NCI-H2196 treated with DMSO at 0.1 percent for 48 hours (cell line): ENCODE measurements around the gene KIF1B.
"Not testable (repeated sequence)": the region's sequence is repeated elsewhere in the genome, so short reads cannot be mapped to it uniquely, and the experiment has no call there.

Experiments
- DNase-seq: peaks from one replicate; lab custom pipeline; 2025; ENCODE audit not compliant: unreplicated experiment; lab: John Stamatoyannopoulos, UW

The KIF1B gene

GRCh38 chr1:10193288-10193687 is 17.1 kb upstream of the KIF1B start:
- DNase-seq = no peak

DNA sequence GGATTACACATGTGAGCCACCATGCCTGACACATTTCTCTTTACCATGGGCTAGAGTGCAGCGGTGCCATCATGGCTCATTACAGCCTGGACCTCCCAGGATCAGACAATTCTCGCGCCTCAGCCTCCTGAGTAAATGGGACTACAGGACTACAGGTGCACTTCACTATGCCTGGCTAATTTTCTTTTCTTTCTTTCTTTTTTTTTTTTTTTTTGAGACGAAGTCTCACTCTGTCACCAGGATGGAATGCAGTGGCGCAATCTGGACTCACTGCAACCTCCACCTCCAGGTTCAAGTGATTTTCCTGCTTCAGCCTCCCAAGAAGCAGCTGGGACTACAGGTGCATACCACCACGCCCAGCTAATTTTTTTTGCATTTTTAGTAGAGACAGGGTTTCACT is 14.8 kb upstream of the KIF1B start:
- no peak for DNase-seq

DNA sequence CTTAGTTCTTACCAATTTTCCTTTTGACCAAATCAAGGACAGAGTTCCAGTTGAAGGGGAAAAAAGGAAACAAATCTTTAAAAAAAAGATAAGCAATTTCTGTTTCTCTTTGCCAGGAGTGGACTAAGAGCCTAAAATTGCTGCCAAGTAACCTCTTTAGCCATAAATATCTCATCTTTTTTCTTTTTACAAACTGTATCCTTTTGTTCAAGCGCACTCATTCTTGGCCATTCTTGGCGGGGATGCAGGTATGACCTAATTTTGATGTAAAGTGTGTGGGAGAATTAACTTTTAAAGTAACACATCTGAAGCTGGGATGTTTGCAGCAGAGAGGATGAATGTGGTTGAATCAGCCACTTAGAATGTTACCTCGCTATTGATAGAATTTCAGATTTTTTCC is 13.4 kb upstream of the KIF1B start:
- DNase-seq = no peak

DNA sequence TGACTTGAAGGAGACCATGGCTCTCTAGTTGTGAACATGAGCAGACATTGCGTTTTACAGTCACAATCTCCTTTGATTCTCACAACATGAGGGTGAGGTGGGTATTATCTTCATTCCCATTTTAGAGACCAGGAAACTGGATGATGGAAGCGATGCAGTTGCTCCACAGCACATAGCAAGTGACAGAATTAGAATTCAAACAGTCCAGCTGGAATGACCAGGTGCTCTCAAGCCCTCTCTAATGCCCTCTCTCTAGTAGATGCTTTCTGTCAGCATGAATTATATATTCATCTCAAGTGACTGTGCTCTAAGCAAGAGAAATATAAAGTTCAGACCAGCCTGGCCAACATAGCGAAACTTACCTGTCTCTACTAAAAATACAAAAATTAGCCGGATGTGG is 9.8 kb upstream of the KIF1B start:
- DNase-seq = no peak

- no peak for DNase-seq
Measured at GRCh38 chr1:10204003-10204642, 6.2 kb upstream of the KIF1B start.

DNA sequence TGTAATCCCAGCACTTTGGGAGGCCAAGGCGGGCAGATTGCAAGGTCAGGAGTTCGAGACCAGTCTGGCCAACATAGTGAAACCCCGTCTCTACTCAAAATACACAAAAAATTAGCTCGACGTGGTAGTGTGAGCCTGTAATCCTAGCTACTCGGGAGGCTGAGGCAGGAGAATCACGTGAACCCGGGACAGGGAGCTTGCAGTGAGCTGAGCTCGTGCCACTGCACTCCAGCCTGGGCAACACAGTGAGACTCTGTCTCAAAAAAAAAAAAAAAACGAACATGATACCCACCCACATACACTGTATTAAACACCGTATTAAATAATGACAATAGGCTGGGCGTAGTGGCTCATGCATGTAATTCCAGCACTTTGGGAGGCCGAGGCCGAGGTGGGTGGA is 5.2 kb upstream of the KIF1B start:
- DNase-seq = not testable (repeated sequence)

GRCh38 chr1:10207810-10208209 is 2.6 kb upstream of the KIF1B start:
- no peak for DNase-seq

DNA sequence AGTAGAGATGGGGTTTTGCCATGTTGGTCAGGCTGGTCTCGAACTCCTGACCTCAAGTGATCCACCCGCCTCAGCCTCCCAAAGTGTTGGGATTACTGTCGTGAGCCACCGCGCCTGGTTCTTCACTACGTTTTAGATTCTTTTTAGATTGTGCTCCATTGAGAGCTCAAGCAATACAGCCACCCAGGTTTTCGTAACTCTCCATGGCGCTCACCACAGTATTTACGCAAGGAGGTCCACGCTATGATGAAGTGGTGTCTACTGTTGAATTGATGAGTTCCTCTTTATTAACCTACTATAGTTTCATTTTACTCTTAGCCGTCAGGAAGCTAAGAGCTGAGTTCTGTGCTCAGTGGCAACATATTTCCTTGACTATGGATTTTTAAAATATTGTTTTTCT is 1.8 kb upstream of the KIF1B start:
- no peak for DNase-seq

- DNase-seq = no peak
Measured at GRCh38 chr1:10209590-10209904, 823 bp upstream of the KIF1B start.

GRCh38 chr1:10210841-10211804 is 753 bp downstream of the KIF1B start:
- peak; percentile 51 for DNase-seq

DNA sequence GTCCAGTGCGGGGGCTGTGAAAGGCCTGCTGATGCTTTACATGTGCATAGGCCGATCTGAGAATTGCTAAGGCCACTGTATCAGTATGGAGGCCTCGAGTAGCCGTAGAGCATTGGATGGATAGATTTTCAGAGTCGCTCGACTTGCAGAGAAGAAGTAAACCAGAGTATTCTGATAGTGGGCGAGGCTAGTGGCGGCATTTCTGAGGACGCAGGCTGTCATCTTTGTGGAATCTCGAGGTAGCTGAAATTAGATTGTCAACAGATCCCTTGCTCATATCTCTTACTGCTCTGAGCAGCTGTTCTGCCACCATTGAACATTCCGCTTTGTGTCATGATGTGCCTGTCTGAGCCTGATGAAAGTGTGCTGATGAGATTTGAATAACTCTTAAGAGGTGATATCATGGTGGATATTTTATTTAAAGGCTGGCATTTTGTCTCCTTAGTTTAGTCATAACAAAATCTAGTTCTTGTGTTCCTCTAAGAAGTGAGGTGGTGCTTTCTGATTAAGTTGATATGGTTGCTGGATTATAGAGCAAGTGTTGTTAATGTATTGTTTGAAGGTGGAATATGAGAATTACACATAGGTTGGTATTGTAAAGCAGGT is 1.5 kb downstream of the KIF1B start:
- no peak for DNase-seq

GRCh38 chr1:10212476-10212875 is 2.1 kb downstream of the KIF1B start:
- DNase-seq = no peak

GRCh38 chr1:10213186-10213705 is 2.9 kb downstream of the KIF1B start:
- no peak for DNase-seq

DNA sequence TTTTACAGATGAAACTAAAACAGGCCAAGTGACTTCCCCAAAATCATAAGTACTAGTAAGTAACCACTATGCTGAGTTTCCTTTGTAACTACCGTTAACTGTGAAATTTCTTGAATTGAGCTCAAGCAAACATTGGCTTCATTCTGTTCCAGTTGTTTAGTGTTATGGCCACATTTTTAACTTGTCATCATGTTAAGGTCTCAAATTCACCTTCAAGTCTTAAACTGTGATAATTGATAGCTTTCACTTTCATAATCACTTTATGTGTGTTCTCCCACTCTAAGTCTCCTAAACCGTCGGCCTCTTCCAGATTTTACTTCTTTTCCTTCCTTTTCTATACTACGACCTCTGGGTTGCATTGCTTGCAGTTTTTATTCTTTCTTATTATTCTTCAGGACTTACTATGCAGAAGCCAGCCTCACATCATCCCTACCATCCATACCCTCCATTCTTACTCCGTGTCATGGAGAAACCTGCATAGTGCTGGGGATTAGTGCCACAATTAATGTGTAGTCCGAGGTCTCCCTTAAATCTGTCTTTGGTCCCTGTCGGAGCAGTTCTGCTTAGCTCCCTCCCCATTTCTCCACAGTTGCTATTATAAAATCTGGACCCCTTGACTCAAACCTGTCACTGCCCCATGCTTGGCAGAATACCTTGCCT is 5.8 kb downstream of the KIF1B start:
- no peak for DNase-seq

DNA sequence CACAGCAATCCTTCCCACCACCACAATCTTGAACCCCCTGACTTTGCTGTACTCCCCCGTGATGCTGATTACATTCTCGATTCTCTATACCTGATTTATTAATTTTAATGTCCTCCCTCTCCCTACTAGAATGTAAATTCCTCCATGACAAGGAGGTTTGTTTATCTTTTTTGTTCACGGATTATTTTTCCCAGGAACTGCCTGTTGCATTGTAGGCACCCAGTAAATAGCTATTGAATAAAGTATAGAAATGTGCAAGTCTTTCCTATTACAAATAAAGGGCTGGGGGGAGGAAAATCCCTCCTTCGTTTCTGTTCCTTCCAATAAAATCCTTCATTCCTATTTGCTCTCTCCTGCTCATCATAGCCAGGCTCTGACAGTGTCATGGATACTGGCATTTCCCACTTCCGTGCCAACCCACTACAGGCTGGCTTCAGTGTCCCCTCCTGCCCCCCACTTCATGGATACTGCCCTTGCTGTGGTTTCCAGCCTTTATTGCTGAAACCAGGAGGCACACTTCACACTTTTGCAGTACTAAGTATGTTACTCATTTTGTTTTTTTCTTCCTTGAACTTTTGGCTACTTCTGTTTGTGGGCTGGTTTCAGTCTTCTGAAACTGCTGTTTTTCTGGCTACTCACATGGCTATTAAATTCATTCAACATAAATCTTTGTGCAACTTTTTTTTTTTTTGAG is 7.5 kb downstream of the KIF1B start:
- no peak for DNase-seq

- DNase-seq = no peak
Measured at GRCh38 chr1:10220200-10220599, 9.8 kb downstream of the KIF1B start.

- DNase-seq = not testable (repeated sequence)
Measured at GRCh38 chr1:10220657-10221056, 10.3 kb downstream of the KIF1B start.

GRCh38 chr1:10225573-10225972 is 15.2 kb downstream of the KIF1B start:
- no peak for DNase-seq

- DNase-seq = no peak
Measured at GRCh38 chr1:10228528-10228927, 18.2 kb downstream of the KIF1B start.

DNA sequence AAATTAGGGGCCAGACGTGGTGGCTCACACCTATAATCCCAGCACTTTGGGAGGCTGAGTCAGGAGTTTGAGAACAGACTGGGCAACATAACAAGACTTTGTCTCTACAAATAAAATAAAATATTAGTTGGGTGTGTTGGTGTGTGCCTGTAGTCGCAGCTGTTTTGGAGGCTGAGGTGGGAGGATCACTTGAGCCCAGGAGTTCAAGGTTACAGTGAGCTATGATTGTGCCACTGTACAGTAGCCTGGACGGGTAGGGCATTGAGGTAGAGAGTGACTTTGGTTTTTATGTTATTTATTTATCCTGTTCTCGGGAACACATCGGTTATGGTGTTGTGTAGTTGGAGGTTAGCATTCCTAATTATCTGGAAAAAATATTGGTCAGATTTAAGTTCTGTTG is 19.5 kb downstream of the KIF1B start:
- no peak for DNase-seq

DNA sequence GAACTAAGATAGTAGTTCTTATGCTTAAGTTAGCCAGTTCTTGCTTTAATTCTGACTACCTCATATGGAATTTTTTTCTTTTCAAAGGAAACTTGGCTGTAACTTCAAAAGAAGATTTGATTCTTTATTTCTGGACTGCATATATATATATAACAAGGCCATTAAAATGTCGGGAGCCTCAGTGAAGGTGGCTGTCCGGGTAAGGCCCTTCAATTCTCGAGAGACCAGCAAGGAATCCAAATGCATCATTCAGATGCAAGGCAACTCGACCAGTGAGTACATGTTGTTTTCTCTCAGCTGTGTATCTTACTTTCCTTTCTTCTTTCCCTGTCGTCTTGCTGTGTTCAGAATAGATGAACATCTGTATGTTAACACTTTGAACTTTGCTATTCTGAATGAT is 21.8 kb downstream of the KIF1B start:
- no peak for DNase-seq
